CD4-positive, alpha-beta T cell treated with Interleukin-17A for 1 hour (primary cell): ENCODE data around the gene PRSS22.

Source experiments
- DNase-seq: peaks from one replicate; pipeline ENCODE4 v3.0.0-alpha.2; 2020

The PRSS22 gene

DNA sequence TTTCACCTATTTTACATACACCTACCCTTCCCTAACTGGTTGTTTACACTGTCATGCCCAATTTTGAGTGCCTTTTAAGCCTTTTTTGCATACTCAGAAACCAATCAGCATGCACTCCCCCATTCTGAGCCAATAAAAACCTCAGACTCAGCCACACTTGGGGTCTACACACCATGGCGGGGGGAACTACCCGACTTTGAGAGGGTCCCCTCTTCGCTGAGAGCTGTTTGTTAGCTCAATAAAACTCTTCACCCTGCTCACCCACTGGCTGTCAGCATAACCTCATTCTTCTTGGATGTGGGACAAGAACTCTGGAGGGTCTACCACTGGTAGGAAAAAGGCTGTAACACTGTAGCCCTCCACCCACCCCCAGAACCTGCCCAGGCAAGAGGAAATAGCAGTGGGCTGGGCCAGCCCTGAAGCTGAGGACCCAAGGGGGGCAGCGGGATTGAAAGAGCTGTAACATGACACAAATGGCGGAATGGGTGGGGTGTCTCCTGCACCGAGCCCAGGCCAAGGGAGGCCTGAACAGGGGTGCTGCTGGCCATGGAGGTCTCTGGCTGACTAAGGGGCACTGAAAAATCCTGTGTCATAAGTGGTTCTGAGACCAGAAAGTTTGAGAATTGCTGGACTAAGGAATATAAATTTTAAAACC lies 22.0 kb upstream of the PRSS22 start:
- no peak for DNase-seq

DNA sequence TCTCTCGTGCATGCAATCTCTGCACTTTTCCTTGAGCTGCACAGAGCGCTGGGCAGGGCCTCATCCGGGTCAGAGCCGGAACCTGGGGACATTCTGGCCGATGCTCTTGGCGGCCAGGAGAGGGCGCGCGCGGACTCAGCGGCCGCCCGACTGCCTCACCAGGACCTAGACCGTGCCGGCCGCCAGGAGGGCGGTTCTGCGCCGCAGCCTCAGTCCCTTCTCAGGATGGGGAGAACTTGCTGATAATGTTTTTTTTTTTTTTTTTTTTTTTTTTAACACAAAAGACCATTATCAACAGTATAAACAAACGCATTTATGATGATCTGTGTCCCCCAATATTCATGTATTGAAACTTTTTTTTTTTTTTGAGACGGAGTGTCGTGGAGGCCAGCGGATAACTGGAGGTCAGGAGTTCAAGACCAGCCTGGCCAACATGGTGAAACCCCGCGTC lies 17.0 kb upstream of the PRSS22 start:
- peak; percentile 78 for DNase-seq

GRCh38 chr16:2874032-2874911 lies 16.3 kb upstream of the PRSS22 start:
- no peak for DNase-seq

DNA sequence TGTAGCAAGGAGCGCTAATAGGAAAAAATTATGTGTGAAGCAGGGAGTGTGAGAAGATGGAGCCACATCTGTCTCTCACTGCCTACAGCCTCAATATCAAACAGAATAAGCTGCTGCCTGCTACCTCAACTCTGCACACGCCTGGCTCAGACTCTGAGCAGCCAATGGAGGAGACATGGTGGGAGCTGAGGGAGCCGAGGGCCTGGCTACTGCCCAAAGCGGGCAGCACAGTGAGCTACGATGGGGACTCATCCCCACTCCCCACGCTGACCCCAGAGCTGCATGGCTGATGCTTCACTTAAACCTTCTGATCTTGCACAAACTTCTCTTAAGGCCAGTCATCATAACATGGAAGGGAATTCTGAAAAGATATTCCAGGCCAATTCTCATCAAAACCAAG lies 14.0 kb upstream of the PRSS22 start:
- DNase-seq: no peak

- DNase-seq: peak; percentile 97
These were observed 10.2 kb upstream of the PRSS22 start for GRCh38 chr16:2867987-2868789.

DNA sequence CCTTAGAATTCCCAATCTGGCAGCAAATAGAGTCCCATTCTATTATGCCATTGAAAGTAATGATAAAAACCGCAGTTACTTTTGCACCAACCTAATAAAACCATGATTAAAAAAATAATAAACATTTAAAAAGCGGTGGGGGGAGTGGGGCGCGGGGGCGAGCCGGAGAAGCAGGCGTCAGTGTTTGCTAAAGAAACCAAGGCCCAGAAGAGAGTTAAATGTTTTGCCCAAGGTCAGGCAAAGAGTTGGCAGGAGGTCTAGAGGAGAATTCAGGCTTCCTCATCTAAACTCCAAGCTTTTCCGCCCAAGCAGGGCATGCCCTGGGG lies 9.7 kb upstream of the PRSS22 start:
- DNase-seq: no peak

DNA sequence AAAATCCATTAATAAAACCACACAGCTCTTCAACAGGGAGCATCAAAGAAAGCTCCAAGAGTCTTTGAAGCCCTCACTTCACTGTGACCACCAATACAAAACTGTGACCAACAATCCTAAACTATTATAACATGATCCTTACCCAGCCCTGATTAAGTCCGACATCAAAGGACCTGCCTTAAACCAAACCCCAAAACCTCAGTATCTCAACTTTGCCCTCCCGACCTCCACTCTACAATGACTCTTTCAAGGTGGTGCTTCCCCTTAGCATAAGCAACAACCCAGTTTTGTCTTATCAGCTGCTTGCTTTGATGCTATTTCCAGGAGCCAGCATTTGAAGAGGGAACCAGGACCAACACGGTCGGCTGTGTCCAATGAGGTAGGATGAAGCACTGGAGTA lies 8.5 kb upstream of the PRSS22 start:
- DNase-seq: no peak

- no peak for DNase-seq
These were observed 7.7 kb upstream of the PRSS22 start for GRCh38 chr16:2865651-2866050.

DNA sequence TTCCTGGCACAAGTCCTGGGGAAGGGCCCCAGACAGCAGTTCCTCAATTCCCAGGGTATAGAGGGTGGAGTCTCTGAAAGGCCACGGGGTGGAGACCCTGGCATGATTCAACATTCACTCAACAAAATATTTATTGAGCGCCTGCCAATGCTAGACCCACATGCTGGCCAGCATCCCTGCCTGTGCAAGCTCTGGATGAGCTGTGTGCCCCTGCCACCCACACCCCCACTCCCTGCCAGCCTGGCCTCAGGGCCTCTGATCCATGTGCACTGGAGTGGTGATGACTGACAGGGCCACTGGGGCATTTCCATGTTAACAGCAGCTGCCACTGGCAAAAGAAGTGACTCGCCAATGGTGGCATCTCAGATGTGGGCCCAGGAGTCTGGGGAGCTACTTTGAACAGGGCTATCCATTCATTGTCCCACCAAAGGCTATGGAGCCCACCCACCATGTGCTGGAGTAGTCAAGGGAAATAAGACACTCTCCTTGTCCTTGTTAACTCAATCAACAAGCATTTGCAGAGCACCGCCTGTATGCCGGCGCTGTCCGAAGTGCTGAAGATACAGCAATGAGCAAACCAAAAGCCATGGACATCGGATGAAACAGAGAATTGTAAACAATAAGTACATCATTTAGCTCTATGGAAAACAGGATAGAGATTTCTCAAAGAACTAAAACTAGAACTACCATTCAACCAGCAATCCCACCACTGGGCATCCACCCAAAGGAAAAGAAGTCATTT lies 3.0 kb upstream of the PRSS22 start:
- no peak for DNase-seq

- no peak for DNase-seq
These were observed 1.8 kb upstream of the PRSS22 start for GRCh38 chr16:2859686-2860265.

GRCh38 chr16:2858245-2859025 lies 465 bp upstream of the PRSS22 start:
- no peak for DNase-seq

DNA sequence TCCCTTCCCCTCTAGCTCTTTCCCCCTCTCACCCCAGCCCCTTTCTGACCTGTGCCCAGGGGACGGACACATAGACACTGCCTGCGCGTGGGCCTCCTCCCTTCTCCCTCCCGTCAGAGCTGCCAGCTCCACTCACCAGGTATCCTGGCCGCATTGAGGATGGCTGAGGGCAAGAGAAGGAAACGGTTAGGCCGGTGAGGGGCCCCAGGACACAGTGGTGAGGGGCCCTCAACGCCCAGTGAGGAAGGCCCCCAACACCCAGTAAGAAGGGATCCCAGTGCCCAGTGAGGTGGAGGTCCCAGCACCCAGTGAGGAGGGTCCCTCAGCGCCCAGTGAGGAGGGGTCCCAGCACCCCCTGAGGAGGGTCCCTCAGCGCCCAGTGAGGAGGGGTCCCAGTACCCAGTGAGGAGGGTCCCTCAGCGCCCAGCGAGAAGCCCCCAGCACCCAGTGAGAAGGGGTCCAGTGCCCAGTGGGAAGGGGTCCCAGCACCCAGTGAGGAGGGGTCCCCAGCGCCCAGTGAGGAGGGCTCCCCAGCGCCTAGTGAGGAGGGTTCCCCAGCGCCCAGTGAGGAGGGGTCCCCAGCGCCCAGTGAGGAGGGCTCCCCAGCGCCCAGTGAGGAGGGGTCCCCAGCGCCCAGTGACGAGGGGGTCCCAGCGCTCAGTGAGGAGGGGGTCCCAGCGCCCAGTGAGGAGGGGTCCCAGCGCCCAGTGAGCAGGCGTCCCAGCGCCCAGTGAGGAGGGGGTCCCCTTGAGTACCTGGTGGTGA lies 1.1 kb downstream of the PRSS22 start:
- DNase-seq: no peak

GRCh38 chr16:2856061-2856670 lies 1.8 kb downstream of the PRSS22 start:
- peak; percentile 35 for DNase-seq

- DNase-seq: no peak
These were observed 2.4 kb downstream of the PRSS22 start for GRCh38 chr16:2855536-2855935.

- no peak for DNase-seq
These were observed 3.2 kb downstream of the PRSS22 start for GRCh38 chr16:2854700-2855309.

DNA sequence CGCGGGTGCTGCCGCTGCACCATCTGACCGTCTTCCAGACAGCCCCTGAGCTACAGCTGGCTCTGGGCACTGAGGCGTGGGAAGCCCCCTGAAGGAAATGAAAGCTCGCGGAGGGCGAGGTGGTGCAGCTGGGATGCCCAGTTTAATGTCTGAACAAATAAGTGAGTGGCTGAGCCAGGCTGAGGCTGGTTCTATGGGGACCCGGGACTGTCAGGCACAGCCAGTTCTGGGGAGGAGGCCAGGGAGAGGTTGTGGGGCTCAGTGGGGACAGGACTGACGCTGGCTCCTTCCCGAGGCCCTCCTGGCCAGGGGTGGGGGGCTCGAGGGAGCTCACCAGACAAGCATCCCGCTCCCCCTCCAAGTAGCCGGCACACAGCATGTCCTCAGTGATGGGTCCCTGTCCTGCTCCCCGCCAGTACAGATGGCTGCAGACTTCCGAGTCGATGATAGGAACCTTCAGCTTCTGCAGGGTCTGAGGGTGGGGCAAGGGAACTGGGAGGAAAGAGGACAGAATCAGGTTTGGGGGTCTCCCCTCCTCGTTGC lies 4.4 kb downstream of the PRSS22 start:
- DNase-seq: no peak

GRCh38 chr16:2852731-2853507 lies 5.1 kb downstream of the PRSS22 start:
- no peak for DNase-seq

DNA sequence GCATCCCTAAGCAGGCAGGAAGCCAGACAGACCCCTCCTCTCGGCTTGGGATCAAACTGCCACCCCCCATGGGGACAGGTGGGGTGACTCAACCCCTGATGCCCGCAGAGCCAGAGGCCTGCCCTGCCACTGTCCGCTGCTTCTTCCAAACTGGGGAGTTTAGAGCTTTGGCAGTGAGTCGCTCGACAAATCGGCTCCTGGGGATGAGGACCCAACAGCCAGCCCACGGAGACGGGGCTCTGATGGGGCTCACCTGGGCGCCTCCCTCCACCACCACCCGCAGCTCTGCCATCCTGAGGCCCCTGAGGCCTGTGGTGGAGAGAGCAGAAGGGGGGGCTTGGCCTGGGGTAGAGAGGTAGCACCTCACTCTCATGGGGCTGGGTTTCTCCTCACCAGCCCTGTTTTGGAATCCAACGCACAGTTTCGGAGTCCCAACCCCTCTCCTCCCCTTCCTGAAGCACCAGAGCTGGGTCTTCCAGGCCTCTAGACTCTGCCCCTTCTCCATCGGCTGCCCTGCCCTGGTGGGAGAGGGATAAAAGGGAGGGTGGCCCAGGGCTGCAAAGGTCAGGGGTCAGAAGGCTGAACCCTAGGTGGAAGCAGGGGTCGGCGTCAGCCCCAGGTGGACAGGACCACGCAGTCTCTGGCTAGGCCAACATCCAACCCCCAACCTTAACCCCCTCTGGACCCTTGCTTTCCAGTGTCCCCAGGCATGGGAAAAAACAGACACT lies 5.8 kb downstream of the PRSS22 start:
- no peak for DNase-seq
